ENCODE measurements around the gene LNX1.

LNX1 gene

DNA sequence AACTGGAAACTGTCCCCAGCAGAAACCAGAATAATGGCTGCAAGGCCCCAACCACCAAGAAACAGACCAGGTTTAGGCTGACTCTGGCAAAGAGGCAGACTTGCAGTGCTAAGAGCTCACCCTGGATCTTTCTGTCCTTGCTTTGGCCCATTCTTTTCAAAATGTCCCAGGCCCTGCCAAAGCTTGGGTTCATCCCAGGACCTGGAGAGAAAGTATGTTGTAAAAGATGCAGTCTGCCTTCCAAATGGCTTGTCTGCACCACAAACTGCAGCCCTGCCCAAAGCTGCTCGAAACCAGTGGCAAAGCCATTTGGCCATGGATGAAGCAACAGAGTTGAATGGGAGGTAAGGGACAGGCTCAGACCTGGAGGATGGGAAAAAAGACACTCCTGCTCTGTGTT is 38.0 kb upstream of the LNX1 start:
- TF ChIP-seq, protein P1, sequence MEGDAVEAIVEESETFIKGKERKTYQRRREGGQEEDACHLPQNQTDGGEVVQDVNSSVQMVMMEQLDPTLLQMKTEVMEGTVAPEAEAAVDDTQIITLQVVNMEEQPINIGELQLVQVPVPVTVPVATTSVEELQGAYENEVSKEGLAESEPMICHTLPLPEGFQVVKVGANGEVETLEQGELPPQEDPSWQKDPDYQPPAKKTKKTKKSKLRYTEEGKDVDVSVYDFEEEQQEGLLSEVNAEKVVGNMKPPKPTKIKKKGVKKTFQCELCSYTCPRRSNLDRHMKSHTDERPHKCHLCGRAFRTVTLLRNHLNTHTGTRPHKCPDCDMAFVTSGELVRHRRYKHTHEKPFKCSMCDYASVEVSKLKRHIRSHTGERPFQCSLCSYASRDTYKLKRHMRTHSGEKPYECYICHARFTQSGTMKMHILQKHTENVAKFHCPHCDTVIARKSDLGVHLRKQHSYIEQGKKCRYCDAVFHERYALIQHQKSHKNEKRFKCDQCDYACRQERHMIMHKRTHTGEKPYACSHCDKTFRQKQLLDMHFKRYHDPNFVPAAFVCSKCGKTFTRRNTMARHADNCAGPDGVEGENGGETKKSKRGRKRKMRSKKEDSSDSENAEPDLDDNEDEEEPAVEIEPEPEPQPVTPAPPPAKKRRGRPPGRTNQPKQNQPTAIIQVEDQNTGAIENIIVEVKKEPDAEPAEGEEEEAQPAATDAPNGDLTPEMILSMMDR (conservative IDR thresholded peaks at IDR 0.05; ENCODE audit: low read length) = no peak
- DNase-seq (ENCODE audit: low read depth) = peak; percentile 62
- no peak overlapping the region for H3K4me3 ChIP-seq (ENCODE audit: low read length)

- TF ChIP-seq, protein P1 (conservative IDR thresholded peaks at IDR 0.05; ENCODE audit: low read length) = no peak
- no peak overlapping the region for H3K4me3 ChIP-seq (ENCODE audit: low read length)
- DNase-seq (ENCODE audit: low read depth) = no peak
Observed at GRCh38 chr4:53626491-53626890, 35.2 kb upstream of the LNX1 start.

DNA sequence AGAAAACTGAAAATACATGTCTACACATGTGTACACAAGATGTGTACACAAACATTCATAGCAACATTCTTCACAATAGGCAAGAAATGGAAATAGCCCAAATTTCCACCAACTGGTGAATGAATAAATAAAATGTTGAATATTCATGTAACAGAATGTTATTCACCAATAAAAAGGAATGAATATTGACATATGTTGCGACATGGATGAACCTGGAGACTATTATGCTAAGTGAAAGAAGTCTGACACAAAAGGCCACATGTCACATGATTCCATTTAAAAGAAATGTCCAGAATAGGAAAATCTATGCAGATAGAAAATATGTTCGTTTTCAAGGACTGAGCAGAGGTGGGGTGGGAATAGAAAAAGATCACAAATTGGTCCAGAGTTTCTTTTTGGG is 34.6 kb upstream of the LNX1 start:
- H3K4me3 ChIP-seq (ENCODE audit: low read length) = no peak overlapping the region
- TF ChIP-seq, protein P1 (conservative IDR thresholded peaks at IDR 0.05; ENCODE audit: low read length) = no peak
- no peak for DNase-seq (ENCODE audit: low read depth)

DNA sequence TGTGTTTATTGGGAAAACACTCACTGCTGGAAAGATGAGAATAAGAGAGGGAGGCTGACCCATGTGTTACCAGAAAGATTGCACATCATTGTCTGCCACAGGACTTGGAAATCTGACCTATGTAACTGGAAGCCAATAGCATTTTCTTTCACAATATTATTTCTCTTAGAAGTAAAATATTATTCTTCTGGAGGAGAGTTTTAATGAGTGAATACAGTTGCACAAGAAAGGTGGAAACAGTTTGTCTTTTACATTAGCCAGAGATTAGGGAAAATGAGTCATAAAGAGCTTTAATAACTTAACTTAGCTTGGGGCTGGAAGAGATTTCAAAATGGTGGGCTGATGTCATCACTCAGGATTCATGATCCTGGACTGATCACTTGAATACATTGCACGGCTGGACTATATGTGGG is 31.5 kb upstream of the LNX1 start:
- peak; percentile 79 for DNase-seq (ENCODE audit: low read depth)
- H3K4me3 ChIP-seq (ENCODE audit: low read length) = no peak overlapping the region

DNA sequence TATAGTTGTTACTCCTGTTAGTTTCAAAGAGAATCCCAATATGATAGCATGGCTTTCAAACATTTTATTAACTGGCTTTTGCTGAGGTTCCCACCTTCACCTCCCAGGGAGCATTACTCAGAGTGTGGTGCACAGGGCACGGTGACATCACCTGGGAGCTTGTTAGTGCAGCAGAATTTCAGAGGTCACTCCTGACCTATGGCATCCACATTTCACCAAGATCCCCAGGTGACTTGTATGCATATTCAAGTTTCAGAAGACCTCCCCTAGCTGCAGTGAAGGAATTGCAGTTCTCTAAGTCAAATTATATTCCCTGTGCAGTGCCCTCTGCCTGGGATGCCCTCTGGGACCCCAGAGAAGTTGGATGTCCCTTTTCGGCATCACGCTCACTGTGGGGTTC is 29.7 kb upstream of the LNX1 start:
- DNase-seq (ENCODE audit: low read depth) = no peak
- no peak overlapping the region for H3K4me3 ChIP-seq (ENCODE audit: low read length)
- TF ChIP-seq, protein P1 (conservative IDR thresholded peaks at IDR 0.05; ENCODE audit: low read length) = no peak

More for the DNA sequence above, 31.5 kb upstream of the LNX1 start:
- TF ChIP-seq, protein P1 (conservative IDR thresholded peaks at IDR 0.05; ENCODE audit: low read length) = no peak

GRCh38 chr4:53619431-53619830 is 28.1 kb upstream of the LNX1 start:
- peak; percentile 23 for DNase-seq (ENCODE audit: low read depth)
- no peak overlapping the region for H3K4me3 ChIP-seq (ENCODE audit: low read length)
- TF ChIP-seq, protein P1 (conservative IDR thresholded peaks at IDR 0.05; ENCODE audit: low read length) = no peak

DNA sequence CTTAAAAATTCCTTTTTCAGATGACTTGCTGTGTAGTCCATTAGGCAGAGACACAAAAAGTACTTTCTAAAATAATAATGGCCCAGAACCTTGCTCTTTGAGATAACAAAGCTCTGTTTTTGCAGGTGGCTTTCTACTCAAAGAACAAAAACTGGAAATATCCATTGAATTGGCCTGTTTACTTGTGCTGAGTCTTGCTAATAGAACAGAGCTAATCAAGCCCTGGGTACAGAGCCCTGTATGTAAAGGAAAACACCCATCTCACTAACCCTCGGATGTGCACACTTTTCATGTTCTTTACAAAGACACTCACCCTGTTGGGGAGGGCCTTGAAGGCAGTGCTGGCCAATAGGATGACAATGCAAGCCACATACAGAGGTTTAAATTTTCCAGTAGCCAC is 27.0 kb upstream of the LNX1 start:
- TF ChIP-seq, protein P1 (conservative IDR thresholded peaks at IDR 0.05; ENCODE audit: low read length) = no peak
- DNase-seq (ENCODE audit: low read depth) = no peak
- H3K4me3 ChIP-seq (ENCODE audit: low read length) = no peak overlapping the region
